Testis (tissue), 3 donors: ENCODE measurements around the gene P3R3URF. TPM values are rescaled to one million over a fixed set of nuclear protein-coding genes. Genes with fewer than 3 reads are reported as not detected.

Source experiments
- DNase-seq: peaks from one replicate; pipeline ENCODE4 v3.0.0-alpha.2; 2019
- H3K27ac ChIP-seq, 2 donors: fragments of 200-600 bp; sonication (generic); one replicate each; pipeline ENCODE4 v1.5.1; 2019
- H3K27me3 ChIP-seq: fragments of 200-600 bp; sonication (generic); one replicate; pipeline ENCODE4 v1.5.1; 2019
- H3K36me3 ChIP-seq: fragments of 200-600 bp; sonication (generic); one replicate; pipeline ENCODE4 v1.5.1; 2017; ENCODE audit warnings: low read depth; ENCODE audit errors: missing control alignments
- H3K4me1 ChIP-seq: fragments of 200-600 bp; sonication (generic); one replicate; pipeline ENCODE4 v1.5.1; 2019
- H3K4me3 ChIP-seq, 2 donors: fragments of 200-600 bp; sonication (generic); one replicate each; pipeline ENCODE4 v1.5.1; 2017 to 2019
- H3K9me3 ChIP-seq: fragments of 200-600 bp; sonication (generic); one replicate; pipeline ENCODE4 v1.5.1; 2017
- CTCF ChIP-seq, 3 experiments: fragments of 450-650 bp in 2 of 3; fragments of 200-600 bp in 1 of 3; sonication (generic) in 1 of 3; IDR thresholded peaks; one replicate each; pipeline ENCODE4 v1.5.1; 2016 to 2019; ENCODE audit warnings: antibody characterized with exemption in 3 of 3, mild to moderate bottlenecking in 2 of 3, moderate library complexity in 1 of 3
- POLR2A ChIP-seq: fragments of 450-650 bp; IDR thresholded peaks from one replicate; pipeline ENCODE4 v1.6.1; 2017; ENCODE audit warnings: antibody characterized with exemption, mild to moderate bottlenecking, moderate library complexity
- WGBS, 2 donors: methylation state at CpG; one replicate each; pipeline ENCODE4 v1.1.5; 2018; 5-methylcytosine and 5-hydroxymethylcytosine counted together
- intact Hi-C: fragments of 100-400 bp; cut with DNase I; formaldehyde crosslinking; loops from one replicate; pipeline ENCODE4 v1.15.1; 2023; ENCODE audit warnings: low total_unique reads
- polyA plus RNA-seq: library from polyadenylated mRNA; stranded (reverse); fragments of 350-450 nt; fragmentation: Illumina TruSeq; extraction: RNeasy Lipid Tissue Mini Kit (QIAGEN cat#74804); gene quantifications from one replicate; pipeline ENCODE4 v1.2.3, GENCODE V29; 2014; ENCODE audit warnings: low read depth, low replicate concordance; ENCODE audit not compliant: insufficient read depth
- total RNA-seq, 2 donors: library from RNA; depleted of rRNA; stranded (reverse); fragments of >200 nt; gene quantifications; one replicate each; pipeline ENCODE4 v1.2.3, GENCODE V29; 2016

P3R3URF gene
- total and polyA plus RNA-seq, 3 donors from 2014 or later: 35.0 to 123 (median 69.1) TPM

- no peak for TF ChIP-seq POLR2A
- no peak for TF ChIP-seq CTCF (IDR thresholded peaks at IDR 0.05)
- no peak overlapping the region for H3K4me3 ChIP-seq
- 63 to 67% methylated on average over 2 of the region's 2 CpGs for WGBS, 2 donors
- no peaks in the 10 kb centered on the region for H3K36me3 ChIP-seq
- H3K4me1 ChIP-seq: no peaks in the 10 kb centered on the region
- no peaks in the 10 kb centered on the region for H3K27me3 ChIP-seq
- no peak overlapping the region for H3K27ac ChIP-seq
- H3K9me3 ChIP-seq: no peaks in the 10 kb centered on the region
- intact Hi-C loops: no loop called here
- DNase-seq: no peak
Observed at GRCh38 chr1:46148318-46148717, 28.0 kb downstream of the P3R3URF start.

GRCh38 chr1:46137916-46138315, 38.4 kb downstream of the P3R3URF start:
- H3K4me3 ChIP-seq: peak overlapping the region in 1 of 2 donors; percentile 29
- H3K4me1 ChIP-seq: peaks cover 9% of the 10 kb centered on the region
- no peaks in the 10 kb centered on the region for H3K27me3 ChIP-seq
- no peak for DNase-seq
- WGBS, 2 donors: 47 to 51% methylated on average over 3 of the region's 3 CpGs
- H3K9me3 ChIP-seq: no peaks in the 10 kb centered on the region
- H3K27ac ChIP-seq: peak overlapping the region; percentile 63 to 75
- no peaks in the 10 kb centered on the region for H3K36me3 ChIP-seq
- intact Hi-C loops: no loop called here
- TF ChIP-seq POLR2A (no peak), CTCF (IDR thresholded peaks at IDR 0.05) (no peak)

- no peaks in the 10 kb centered on the region for H3K36me3 ChIP-seq
- H3K27me3 ChIP-seq: no peaks in the 10 kb centered on the region
- DNase-seq: no peak
- no peak overlapping the region for H3K4me3 ChIP-seq
- intact Hi-C loops: no loop called here
- H3K27ac ChIP-seq: no peak overlapping the region
- TF ChIP-seq POLR2A: no peak
- no peak for TF ChIP-seq CTCF (IDR thresholded peaks at IDR 0.05)
- peaks cover 9% of the 10 kb centered on the region for H3K4me1 ChIP-seq
- no peaks in the 10 kb centered on the region for H3K9me3 ChIP-seq
Observed at GRCh38 chr1:46136711-46137110, 39.6 kb downstream of the P3R3URF start.

- Histone ChIP-seq H3K27ac (no peak overlapping the region), H3K9me3 (no peaks in the 10 kb centered on the region)
- intact Hi-C loops: no loop called here
Observed at GRCh38 chr1:46134660-46135331, 41.5 kb downstream of the P3R3URF start.

More at GRCh38 chr1:46134660-46135331, 41.5 kb downstream of the P3R3URF start:
- H3K4me3 ChIP-seq: no peak overlapping the region
- TF ChIP-seq POLR2A (no peak), CTCF (IDR thresholded peaks at IDR 0.05) (no peak)
- peaks cover 9% of the 10 kb centered on the region for H3K4me1 ChIP-seq
- no peaks in the 10 kb centered on the region for H3K36me3 ChIP-seq
- 54 to 55% methylated on average over 3 of the region's 3 CpGs for WGBS, 2 donors
- H3K27me3 ChIP-seq: no peaks in the 10 kb centered on the region
- no peak for DNase-seq
